HG03432 (cell line): Measurements from ENCODE around the gene R3HDM4.
"Not testable (repeated sequence)": the region's sequence is repeated elsewhere in the genome, so short reads cannot be mapped to it uniquely, and the experiment has no call there.

Experiments used
- ATAC-seq: cut with Tn5 transposase; IDR thresholded peaks from one replicate; pipeline ENCODE4 v1.9.1; 2021; ENCODE audit warnings: mild to moderate bottlenecking, moderate library complexity; ENCODE audit not compliant: unreplicated experiment

R3HDM4 gene

DNA sequence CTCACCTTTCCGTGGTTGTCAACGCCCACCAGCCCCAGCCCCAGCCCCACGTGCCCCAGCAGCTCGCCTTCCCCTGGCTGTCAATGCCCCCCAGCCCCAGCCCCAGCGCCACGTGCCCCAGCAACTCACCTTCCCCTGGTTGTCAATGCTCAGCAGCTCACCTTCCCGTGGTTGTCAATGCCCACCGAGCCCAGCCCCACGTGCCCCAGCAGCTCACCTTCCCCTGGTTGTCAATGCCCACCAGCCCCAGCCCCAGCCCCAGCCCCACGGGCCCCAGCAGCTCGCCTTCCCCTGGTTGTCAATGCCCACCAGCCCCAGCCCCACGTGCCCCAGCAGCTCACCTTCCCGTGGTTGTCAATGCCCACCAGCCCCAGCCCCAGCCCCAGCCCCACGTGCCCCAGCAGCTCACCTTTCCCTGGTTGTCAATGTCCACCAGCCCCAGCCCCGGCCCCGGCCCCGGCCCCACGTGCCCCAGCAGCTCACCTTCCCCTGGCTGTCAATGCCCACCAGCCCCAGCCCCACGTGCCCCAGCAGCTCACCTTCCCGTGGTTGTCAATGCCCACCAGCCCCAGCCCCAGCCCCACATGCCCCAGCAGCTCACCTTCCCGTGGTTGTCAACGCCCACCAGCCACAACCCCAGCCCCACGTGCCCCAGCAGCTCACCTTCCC, 34.9 kb downstream of the R3HDM4 start:
- ATAC-seq, result not testable (repeated sequence)

DNA sequence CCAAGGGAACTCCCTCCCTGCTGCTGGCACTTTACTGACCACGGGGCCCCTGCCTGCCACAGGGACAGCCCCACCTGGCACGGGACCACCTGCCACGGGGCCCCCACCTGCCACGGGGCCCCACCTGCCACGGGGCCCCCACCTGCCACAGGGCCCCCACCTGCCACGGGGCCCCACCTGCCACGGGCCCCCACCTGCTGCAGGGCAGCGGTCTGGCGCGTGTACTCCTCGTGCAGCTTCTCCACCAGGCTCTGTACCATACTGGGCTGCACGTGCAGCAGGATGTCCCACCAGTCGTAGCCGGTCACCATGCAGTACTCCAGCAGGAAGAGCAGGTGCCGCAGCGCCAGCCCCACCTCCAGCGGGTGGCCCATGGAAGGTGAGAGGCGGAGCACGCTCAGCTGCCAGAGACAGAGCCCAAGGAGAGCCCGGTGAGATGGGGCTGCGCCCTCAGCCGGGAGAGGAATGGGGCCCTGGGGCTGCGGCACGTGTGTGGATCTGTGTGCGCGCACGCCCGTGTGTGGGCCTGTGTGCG, 36.2 kb downstream of the R3HDM4 start:
- no peak for ATAC-seq

- ATAC-seq, result no peak
Measured at GRCh38 chr19:876089-876488, 36.9 kb downstream of the R3HDM4 start.

- ATAC-seq, result no peak
Measured at GRCh38 chr19:875265-875879, 37.6 kb downstream of the R3HDM4 start.

GRCh38 chr19:873561-874041, 39.4 kb downstream of the R3HDM4 start:
- no peak for ATAC-seq

DNA sequence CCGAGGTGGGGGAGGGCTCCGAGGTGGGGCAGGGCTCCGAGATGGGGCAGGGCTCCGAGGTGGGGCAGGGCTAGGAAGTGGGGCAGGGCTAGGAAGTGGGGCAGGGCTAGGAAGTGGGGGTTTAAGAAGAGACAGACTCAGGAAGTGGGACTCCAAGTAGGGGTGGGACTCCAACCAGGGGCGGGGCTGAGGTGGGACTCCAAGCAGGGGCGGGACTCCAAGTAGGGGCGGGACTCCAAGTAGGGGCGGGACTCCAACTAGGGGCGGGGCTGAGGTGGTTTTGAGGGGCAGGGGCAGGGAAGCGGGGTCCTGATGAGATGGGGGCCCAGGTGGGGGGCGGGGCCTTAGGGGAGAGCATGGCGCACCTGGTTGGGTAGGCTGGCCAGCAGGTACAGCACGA, 39.9 kb downstream of the R3HDM4 start:
- ATAC-seq, result no peak

GRCh38 chr19:872266-872951, 40.6 kb downstream of the R3HDM4 start:
- ATAC-seq, result no peak

DNA sequence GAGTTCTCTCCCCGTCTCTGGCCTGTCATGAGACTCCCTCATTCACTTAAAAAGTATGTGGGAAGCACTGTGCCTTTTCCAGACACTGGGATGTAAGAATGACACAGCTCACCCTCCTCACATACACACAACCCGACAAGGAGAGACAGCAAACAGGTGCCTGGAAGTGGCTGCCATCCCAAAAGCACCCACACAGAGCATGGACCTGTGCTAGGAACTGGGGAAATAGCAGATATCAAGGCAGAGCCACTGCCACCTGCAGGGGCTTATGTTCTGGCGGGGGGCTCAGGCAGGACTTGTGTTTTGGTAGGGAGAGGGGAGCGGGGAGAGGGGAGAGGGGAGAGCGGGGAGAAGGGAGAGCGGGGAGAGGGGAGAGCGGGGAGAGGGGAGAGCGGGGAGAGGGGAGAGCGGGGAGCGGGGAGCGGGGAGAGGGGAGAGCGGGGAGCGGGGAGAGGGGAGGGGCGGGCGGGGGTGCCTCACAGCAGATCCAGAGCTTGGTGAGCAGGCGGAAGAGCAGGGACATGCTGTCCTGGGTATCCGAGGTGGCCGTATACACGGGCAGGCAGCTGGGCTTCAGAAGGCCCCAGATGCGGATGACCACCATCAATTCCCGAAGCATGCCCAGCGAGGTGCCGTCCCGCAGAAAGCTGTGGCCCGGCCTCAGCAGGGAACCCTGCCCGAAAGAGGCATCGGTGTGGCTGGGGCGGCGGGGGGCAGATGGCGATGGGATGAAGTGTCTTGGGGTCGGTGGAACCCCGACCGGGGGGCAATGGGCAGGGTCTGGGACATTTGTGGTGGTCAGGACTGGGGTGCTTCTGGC, 41.4 kb downstream of the R3HDM4 start:
- ATAC-seq, result no peak

- no peak for ATAC-seq
Measured at GRCh38 chr19:870963-871401, 42.0 kb downstream of the R3HDM4 start.

- ATAC-seq, result no peak
Measured at GRCh38 chr19:870314-870713, 42.7 kb downstream of the R3HDM4 start.

DNA sequence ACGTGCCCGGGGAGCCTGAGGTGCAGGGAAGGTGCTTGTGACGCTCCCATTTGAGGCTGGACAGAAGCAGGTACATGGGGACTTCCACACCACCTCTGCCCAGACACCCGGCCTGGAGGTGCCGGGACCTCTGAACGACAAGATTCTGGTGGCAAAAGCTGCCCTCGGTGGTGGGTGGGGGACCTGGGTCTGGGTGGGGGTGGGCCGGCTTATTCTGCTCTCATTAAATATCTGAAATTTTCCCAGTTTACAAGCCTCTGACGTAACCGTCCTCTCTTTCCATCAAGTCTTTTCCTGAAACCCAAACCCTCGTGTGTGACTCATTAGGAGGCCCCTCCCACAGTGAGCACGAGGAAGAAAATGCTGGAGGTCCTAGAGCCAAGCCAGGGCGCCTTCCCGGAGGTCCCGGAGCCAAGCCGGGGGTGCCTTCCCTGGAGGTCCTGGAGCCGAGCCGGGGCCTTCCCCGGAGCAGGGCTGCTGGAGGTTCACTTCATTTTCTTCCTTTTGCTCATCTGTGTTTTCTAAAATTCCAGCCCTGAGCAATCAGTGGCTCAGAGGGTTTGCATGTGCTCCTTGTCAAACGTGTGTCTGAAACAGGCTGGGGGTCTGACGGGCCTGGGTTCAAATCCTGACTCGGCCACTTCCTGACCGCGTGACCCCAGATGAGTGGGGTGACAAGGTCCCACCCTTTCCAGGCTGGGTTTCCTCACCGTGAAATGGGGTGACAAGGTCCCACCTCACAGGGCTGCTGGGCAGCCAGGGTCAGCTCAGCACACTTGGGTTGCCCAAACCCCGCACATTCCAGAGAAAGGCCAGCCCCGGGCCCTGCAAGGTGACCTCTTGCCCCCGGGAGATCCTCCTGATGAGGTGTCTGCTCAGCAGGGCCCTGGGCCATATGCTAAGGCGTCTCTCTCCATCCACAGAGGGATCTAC, 43.5 kb downstream of the R3HDM4 start:
- ATAC-seq, result no peak

- no peak for ATAC-seq
Measured at GRCh38 chr19:868458-869244, 44.4 kb downstream of the R3HDM4 start.

- no peak for ATAC-seq
Measured at GRCh38 chr19:867855-868457, 45.1 kb downstream of the R3HDM4 start.

DNA sequence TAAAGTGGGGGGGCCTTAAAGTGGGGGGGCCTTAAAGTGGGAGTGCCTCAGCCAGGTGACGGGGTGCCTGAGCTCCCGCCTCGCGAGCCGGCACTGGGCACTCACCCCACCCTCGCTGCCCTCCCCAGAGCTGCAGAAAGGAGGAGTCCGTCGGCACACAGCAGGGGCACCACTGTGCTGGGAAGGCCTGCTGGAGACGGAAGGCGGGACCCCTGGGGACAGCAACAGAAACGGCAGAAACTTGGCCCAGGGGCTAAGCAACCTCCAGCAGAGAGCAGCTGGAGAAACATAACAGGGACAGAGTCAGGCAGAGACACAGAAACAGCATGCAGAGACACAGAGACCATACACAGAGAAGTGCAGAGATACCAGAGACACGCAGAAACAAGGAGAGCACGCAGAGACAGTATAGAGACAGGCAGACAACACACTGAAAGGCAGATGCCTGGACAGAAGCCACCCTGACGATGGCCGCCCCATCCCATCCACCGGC, 45.7 kb downstream of the R3HDM4 start:
- no peak for ATAC-seq

DNA sequence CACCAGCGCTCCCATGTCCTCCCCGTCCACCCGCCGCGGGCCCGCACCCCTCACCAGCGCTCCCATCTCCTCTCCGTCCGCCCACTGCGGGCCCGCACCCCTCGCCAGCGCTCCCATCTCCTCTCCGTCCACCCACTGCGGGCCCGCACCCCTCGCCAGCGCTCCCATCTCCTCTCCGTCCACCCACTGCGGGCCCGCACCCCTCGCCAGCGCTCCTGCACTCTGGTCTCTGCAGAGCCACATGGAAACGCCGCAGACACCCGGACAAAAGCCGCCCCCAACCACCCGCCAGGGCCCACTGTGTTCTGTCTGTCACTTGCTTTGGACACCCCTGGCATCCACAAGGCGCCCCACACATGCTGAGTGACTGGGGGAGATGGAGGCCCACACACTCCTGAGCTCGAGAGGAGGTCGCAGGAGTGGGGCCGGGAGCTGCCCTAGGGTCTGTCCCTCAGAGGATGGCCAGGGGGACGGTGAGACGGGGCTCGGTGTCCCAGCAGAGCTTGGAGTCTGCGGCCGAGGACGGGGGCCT, 46.2 kb downstream of the R3HDM4 start:
- ATAC-seq, result no peak

DNA sequence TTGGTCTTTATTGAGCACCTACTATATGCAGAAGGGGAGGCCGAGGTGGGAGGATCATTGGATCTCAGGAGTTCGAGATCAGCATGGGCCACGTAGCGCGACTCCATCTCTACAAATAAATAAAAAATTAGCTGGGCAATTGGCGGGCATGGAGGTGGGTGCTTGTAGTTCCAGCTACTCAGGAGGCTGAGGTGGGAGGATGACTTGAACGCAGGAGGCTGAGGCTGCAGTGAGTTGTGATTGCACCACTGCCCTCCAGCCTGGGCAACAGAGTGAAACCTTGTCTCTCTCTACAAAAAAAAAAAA, 49.8 kb downstream of the R3HDM4 start:
- no peak for ATAC-seq

DNA sequence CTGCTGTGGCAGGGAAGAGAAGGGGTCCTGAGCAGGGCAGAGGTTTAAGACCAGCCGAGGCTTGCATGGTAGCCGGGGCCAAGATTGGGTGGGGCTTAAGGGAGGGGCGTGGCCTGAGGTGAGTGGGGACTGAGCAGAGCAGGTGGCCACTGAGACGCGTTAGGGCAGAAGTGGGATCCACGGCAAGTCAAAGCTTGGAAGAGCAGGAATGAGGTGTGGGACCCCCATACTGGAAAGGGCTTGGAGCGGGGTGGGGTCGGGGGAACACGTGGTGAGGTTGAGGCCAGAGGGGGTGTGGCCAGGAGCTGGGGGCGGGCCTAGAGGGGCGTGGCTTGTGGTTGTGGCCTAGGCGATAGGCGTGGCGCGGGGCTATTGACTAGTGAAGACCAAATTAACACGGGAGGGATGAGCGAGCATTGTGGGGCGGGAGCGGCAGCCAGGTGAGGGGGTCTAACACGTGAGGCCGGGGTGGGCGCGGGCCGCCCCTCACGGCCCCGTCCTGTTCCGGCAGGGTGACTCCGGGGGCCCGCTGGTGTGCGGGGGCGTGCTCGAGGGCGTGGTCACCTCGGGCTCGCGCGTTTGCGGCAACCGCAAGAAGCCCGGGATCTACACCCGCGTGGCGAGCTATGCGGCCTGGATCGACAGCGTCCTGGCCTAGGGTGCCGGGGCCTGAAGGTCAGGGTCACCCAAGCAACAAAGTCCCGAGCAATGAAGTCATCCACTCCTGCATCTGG, 50.3 kb downstream of the R3HDM4 start:
- ATAC-seq, result no peak
